GM12878 (cell line): Measurements from ENCODE around the gene POLN. TPM values are rescaled to one million over a fixed set of nuclear protein-coding genes. Genes with fewer than 3 reads are reported as not detected.

Source experiments
- ATAC-seq: fragments of 200-7000 bp; cut with Tn5 transposase; 3 replicates; pipeline ENCODE4 v1.9.1; 2020; ENCODE audit warnings: mild to moderate bottlenecking, moderate library complexity
- BruUV-seq: library from RNA; stranded (reverse); fragments of 400-500 nt; replicated peaks from 2 replicates; lab custom pipeline; 2021; lab: Mats Ljungman, UMichigan
- CTCF ChIA-PET: fragments of 300-600 bp; sonication (Branson Sonifier 250); formaldehyde crosslinking; extraction: SDS; loops from one replicate; lab custom pipeline; 2021; ENCODE audit warnings: inconsistent platforms; lab: Yijun Ruan, JAX
- POLR2A ChIA-PET: fragments of 350-600 bp; formaldehyde crosslinking; extraction: SDS; loops from one replicate; lab custom pipeline; 2021; ENCODE audit warnings: inconsistent platforms; lab: Charles Lee
- RAD21 ChIA-PET: fragments of 300-600 bp; sonication (Branson Sonifier 250); formaldehyde crosslinking; loops from one replicate; lab custom pipeline; 2023; ENCODE audit warnings: antibody characterized with exemption; ENCODE audit not compliant: unreplicated experiment; lab: Charles Lee
- SMC1A ChIA-PET: fragments of 300-600 bp; sonication (Branson Sonifier 250); formaldehyde crosslinking; loops from one replicate; lab custom pipeline; 2023; ENCODE audit not compliant: unreplicated experiment, uncharacterized antibody; lab: Charles Lee
- DNase-seq: peaks from one replicate; pipeline ENCODE4 v3.0.0-alpha.2; 2011; ENCODE audit warnings: low read depth, low spot score
- FAIRE-seq: peaks from 3 replicates; lab custom pipeline; 2011; peaks lifted over from hg19 to GRCh38; lab: Jason Lieb, UNC
- H2AFZ ChIP-seq: 2 replicates; pipeline ENCODE4 v1.6.0; 2011; ENCODE audit warnings: low read depth, low read length, control low read depth; ENCODE audit not compliant: control insufficient read depth
- H3K27ac ChIP-seq: 2 replicates; pipeline ENCODE4 v1.5.1; 2011; ENCODE audit warnings: control low read depth; ENCODE audit not compliant: control insufficient read depth, insufficient read depth
- H3K27me3 ChIP-seq, 2 experiments: replicated peaks in 1 of 2; 2 replicates each; pipeline versions ENCODE4 v1.6.0 to v1.6.1; 2011; ENCODE audit warnings: low read length in 1 of 2; ENCODE audit not compliant: control insufficient read depth in 2 of 2, insufficient read depth in 2 of 2
- H3K36me3 ChIP-seq, 2 experiments: 2 replicates each; pipeline ENCODE4 v1.5.1; 2011; ENCODE audit warnings: low read length in 1 of 2; ENCODE audit not compliant: control insufficient read depth in 2 of 2, insufficient read depth in 2 of 2
- H3K4me1 ChIP-seq: 2 replicates; pipeline ENCODE4 v1.6.1; 2011; ENCODE audit warnings: mild to moderate bottlenecking, low read length, moderate library complexity, mixed read lengths; ENCODE audit not compliant: control insufficient read depth, insufficient read depth
- H3K4me2 ChIP-seq: 2 replicates; pipeline ENCODE4 v1.6.0; 2011; ENCODE audit warnings: control low read depth; ENCODE audit not compliant: control insufficient read depth, insufficient read depth
- H3K4me3 ChIP-seq: fragments of 200-600 bp; sonication (generic); 2 replicates; pipeline ENCODE4 v1.5.1; 2016
- H3K79me2 ChIP-seq: 2 replicates; pipeline ENCODE4 v1.6.0; 2011; ENCODE audit warnings: low read length; ENCODE audit not compliant: control insufficient read depth, insufficient read depth
- H3K9ac ChIP-seq: 2 replicates; pipeline ENCODE4 v1.8.0; 2011; ENCODE audit warnings: low read length, control low read depth, mixed read lengths; ENCODE audit not compliant: control insufficient read depth, insufficient read depth
- H3K9me3 ChIP-seq: replicated peaks from 3 replicates; pipeline ENCODE4 v1.5.1; 2011; ENCODE audit warnings: mild to moderate bottlenecking, low read length; ENCODE audit not compliant: control insufficient read depth, insufficient read depth
- H4K20me1 ChIP-seq: 2 replicates; pipeline ENCODE4 v1.6.0; 2011; ENCODE audit not compliant: control insufficient read depth, insufficient read depth
- HDAC6 ChIP-seq: fragments of 200-600 bp; sonication (generic); IDR thresholded peaks from one replicate; pipeline ENCODE4 v1.8.0; 2017; ENCODE audit warnings: antibody characterized with exemption; ENCODE audit not compliant: unreplicated experiment
- MTA3 ChIP-seq: IDR thresholded peaks from 2 replicates; pipeline ENCODE4 v1.6.1; 2012; ENCODE audit warnings: low read length, inconsistent platforms, borderline replicate concordance
- NRF1 ChIP-seq: conservative IDR thresholded peaks from 2 replicates; pipeline ENCODE4 v1.6.1; 2011; ENCODE audit warnings: mild to moderate bottlenecking, low read depth, low read length, improper control_type of control experiment
- PML ChIP-seq: IDR thresholded peaks from 2 replicates; pipeline ENCODE4 v1.6.1; 2012; ENCODE audit warnings: low read length, inconsistent platforms
- POLR2AphosphoS2 ChIP-seq: IDR thresholded peaks from 2 replicates; pipeline ENCODE4 v1.6.1; 2011; ENCODE audit warnings: low read depth, mild to moderate bottlenecking, low read length, improper control_type of control experiment, moderate library complexity
- RFX5 ChIP-seq: IDR thresholded peaks from 2 replicates; pipeline ENCODE4 v1.6.1; 2011; ENCODE audit warnings: low read depth, low read length, improper control_type of control experiment
- SIX5 ChIP-seq: IDR thresholded peaks from 2 replicates; pipeline ENCODE4 v1.6.1; 2011; ENCODE audit warnings: mild to moderate bottlenecking, low read depth, low read length, moderate library complexity; ENCODE audit not compliant: severe bottlenecking
- SPI1 ChIP-seq: IDR thresholded peaks from 2 replicates; pipeline ENCODE4 v1.6.1; 2011; ENCODE audit warnings: low read depth, mild to moderate bottlenecking, low read length, moderate library complexity, borderline replicate concordance; ENCODE audit not compliant: insufficient read depth
- TAF1 ChIP-seq: IDR thresholded peaks from 2 replicates; pipeline ENCODE4 v1.6.1; 2011; ENCODE audit warnings: mild to moderate bottlenecking, low read depth, low read length, borderline replicate concordance
- TCF7 ChIP-seq: IDR thresholded peaks from 2 replicates; pipeline ENCODE4 v1.6.1; 2014; ENCODE audit warnings: antibody characterized with exemption, borderline replicate concordance
- YBX1 ChIP-seq: fragments of 450-650 bp; IDR thresholded peaks from 2 replicates; pipeline ENCODE4 v1.6.1; 2016; ENCODE audit warnings: antibody characterized with exemption
- ZSCAN29 ChIP-seq: fragments of 450-650 bp; IDR thresholded peaks from 2 replicates; pipeline ENCODE4 v1.6.1; 2017; ENCODE audit warnings: mild to moderate bottlenecking, moderate library complexity
- ZZZ3 ChIP-seq: IDR thresholded peaks from 2 replicates; pipeline ENCODE4 v1.6.1; 2011; ENCODE audit warnings: low read depth; ENCODE audit not compliant: control insufficient read depth, insufficient read length
- WGBS: methylation state at CpG from one replicate; pipeline ENCODE4 v1.1.6; 2016; ENCODE audit warnings: low lambda C conversion rate; ENCODE audit not compliant: insufficient replicate concordance, insufficient coverage; ENCODE audit errors: missing lambda C conversion rate; 5-methylcytosine and 5-hydroxymethylcytosine counted together
- in situ Hi-C: fragments of 300-500 bp; cut with MboI; formaldehyde crosslinking; loops from 9 replicates; pipeline ENCODE4 v1.14.3; 2018; ENCODE audit warnings: mixed read lengths
- intact Hi-C: fragments of 100-400 bp; cut with micrococcal nuclease; formaldehyde crosslinking; loops from one replicate; pipeline ENCODE4 v1.14.2; 2022; ENCODE audit not compliant: unreplicated experiment
- polyA plus RNA-seq, 11 experiments: library from polyadenylated mRNA; depleted of rRNA in 4 of 11; unstranded in 6 of 11; stranded (reverse) in 5 of 11; fragments of >200 nt; fragmentation: Nextera tagmentation in 4 of 11; fragmentation: Illumina TruSeq in 1 of 11; extraction: Ambion mirVana in 4 of 11; extraction: Trizol in 1 of 11; gene quantifications; 1 replicate in 1 of 11; 2 replicates in 10 of 11; pipeline versions ENCODE4 v1.2.1 to v1.2.3, GENCODE V29; 2011 to 2016; ENCODE audit warnings: inconsistent platforms in 2 of 11, missing spikeins in 2 of 11, low read depth in 1 of 11
- total RNA-seq, 4 experiments: library from RNA; depleted of rRNA in 3 of 4; stranded (reverse); fragments of >200 nt in 3 of 4; fragmentation: Illumina TruSeq in 1 of 4; extraction: Trizol in 1 of 4; gene quantifications; 2 replicates each; pipeline versions ENCODE4 v1.2.1 to v1.2.3, GENCODE V29; 2013 to 2021
- TF ChIP-seq, protein P1 (sequence below): fragments of 450-650 bp; IDR thresholded peaks from 2 replicates; pipeline ENCODE4 v1.6.1; 2017; ENCODE audit warnings: low read depth, mild to moderate bottlenecking, moderate library complexity
- TF ChIP-seq, protein P2 (sequence below): fragments of 450-650 bp; formaldehyde crosslinking; IDR thresholded peaks from 2 replicates; pipeline ENCODE4 v1.5.0; 2022; ENCODE audit warnings: mild to moderate bottlenecking, missing genetic modification characterization

The POLN gene
- total and polyA plus RNA-seq, 10 of the 15 experiments (the other 5 are each of a cell fraction or from before 2014, with no cell fraction given) = 0.09 to 2.0 (median 0.95) TPM; not detected in 1

DNA sequence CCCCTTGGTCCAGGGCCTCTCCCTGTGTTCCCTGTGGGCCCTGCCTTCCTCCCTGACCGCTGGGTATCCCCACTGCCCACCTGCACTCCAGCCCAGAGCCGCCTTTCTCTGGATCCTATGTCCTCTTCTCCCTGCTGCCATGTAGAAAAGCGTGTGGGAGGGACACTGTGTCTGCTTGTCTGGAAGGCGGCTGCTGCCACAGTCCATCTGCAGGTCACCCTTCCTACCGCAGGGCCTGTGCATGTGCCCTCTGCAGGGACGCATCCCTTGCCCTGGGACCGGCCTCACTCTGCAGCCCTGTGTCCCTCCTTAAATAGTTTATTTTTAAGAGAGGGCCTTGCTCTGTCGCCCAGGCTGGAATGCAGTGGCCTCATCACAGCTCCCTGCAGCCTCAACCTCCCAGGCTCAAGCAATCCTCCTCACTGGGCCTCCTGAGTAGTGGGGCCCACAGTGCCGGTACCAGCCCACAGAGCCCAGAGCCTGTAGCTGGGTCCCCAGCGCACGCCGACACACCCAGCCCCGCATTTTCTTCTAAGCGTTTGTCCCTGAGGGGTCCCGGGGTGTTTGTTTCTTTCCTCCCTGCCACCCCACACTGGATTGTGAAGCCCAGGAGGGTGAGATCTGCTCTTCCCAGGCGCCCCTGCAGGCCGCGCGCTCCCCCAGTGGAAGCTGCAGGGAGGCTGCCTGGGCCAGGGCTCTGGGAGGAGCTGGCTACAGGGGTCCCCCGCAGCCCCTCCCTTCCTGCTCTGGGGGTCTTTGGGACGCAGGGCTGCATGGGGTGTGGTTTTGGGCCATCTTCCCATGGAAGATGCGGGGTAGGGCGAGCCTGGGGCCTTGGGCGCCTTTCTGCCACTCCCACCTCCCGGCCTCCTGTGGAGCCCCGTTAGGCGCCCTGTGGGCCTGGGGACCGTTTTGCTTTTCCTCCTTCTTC, 195.6 kb downstream of the POLN start (continued):
- TF ChIP-seq YBX1 (no peak), TAF1 (no peak), NRF1 (no peak)

DNA sequence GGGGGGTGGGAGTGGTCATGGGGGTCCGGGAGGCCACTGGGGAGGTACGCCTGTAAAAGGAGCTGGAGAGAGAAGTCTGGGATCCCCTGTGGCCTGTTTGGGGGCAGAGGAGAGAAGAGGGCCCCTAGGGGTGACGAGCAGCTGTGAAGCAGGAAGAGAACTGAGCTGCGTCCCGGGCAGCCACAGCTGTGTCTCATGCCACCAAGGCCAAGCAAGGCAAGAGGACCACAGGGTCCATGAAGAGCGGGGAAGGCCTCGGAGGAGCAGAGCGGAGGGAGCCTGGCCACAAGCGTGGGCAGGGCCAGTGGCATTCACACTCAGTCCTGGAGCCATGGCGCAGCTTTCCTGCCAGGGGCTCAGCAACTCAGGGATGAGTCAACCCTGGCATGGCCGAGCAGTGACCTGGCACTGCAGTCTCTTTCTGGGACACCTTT, 196.4 kb downstream of the POLN start:
- H3K27ac ChIP-seq = no peak overlapping the region
- ChIA-PET CTCF (no interaction called here), POLR2A (no interaction called here), RAD21 (no interaction called here), SMC1A (no interaction called here)
- TF ChIP-seq TCF7 = no peak
- no peak for TF ChIP-seq PML
- TF ChIP-seq, protein P1, sequence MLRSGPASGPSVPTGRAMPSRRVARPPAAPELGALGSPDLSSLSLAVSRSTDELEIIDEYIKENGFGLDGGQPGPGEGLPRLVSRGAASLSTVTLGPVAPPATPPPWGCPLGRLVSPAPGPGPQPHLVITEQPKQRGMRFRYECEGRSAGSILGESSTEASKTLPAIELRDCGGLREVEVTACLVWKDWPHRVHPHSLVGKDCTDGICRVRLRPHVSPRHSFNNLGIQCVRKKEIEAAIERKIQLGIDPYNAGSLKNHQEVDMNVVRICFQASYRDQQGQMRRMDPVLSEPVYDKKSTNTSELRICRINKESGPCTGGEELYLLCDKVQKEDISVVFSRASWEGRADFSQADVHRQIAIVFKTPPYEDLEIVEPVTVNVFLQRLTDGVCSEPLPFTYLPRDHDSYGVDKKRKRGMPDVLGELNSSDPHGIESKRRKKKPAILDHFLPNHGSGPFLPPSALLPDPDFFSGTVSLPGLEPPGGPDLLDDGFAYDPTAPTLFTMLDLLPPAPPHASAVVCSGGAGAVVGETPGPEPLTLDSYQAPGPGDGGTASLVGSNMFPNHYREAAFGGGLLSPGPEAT = no peak
- no peak for TF ChIP-seq SPI1
- no peak for TF ChIP-seq ZSCAN29
- no peak for TF ChIP-seq MTA3
- TF ChIP-seq SIX5 = no peak
- TF ChIP-seq, protein P2, sequence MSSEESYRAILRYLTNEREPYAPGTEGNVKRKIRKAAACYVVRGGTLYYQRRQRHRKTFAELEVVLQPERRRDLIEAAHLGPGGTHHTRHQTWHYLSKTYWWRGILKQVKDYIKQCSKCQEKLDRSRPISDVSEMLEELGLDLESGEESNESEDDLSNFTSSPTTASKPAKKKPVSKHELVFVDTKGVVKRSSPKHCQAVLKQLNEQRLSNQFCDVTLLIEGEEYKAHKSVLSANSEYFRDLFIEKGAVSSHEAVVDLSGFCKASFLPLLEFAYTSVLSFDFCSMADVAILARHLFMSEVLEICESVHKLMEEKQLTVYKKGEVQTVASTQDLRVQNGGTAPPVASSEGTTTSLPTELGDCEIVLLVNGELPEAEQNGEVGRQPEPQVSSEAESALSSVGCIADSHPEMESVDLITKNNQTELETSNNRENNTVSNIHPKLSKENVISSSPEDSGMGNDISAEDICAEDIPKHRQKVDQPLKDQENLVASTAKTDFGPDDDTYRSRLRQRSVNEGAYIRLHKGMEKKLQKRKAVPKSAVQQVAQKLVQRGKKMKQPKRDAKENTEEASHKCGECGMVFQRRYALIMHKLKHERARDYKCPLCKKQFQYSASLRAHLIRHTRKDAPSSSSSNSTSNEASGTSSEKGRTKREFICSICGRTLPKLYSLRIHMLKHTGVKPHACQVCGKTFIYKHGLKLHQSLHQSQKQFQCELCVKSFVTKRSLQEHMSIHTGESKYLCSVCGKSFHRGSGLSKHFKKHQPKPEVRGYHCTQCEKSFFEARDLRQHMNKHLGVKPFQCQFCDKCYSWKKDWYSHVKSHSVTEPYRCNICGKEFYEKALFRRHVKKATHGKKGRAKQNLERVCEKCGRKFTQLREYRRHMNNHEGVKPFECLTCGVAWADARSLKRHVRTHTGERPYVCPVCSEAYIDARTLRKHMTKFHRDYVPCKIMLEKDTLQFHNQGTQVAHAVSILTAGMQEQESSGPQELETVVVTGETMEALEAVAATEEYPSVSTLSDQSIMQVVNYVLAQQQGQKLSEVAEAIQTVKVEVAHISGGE (CRISPR knock-in tag) = no peak
- no peak for TF ChIP-seq POLR2AphosphoS2
- no peak for TF ChIP-seq ZZZ3
- no peak for TF ChIP-seq HDAC6
- no peak for TF ChIP-seq RFX5
- no peak overlapping the region for H3K9ac ChIP-seq
- H3K27me3 ChIP-seq = peaks cover 2 to 4% of the 10 kb centered on the region in 2 experiments; a peak in 2 of 4 replicates
- no peaks in the 10 kb centered on the region for H3K79me2 ChIP-seq
- FAIRE-seq = no peak
- no peak for ATAC-seq
- BruUV-seq = no TSS peak
- H3K36me3 ChIP-seq = no peaks in the 10 kb centered on the region
- no peaks in the 10 kb centered on the region for H3K9me3 ChIP-seq
- no peak overlapping the region for H2AFZ ChIP-seq
- H3K4me3 ChIP-seq = no peak overlapping the region
- intact Hi-C loops = no loop called here
- 30% methylated on average over 11 of the region's 11 CpGs for WGBS
- no peaks in the 10 kb centered on the region for H4K20me1 ChIP-seq
- H3K4me1 ChIP-seq = peaks cover 8% of the 10 kb centered on the region; the same call in 1 of the 2 replicates
- no peak for DNase-seq
- H3K4me2 ChIP-seq = no peak overlapping the region
- in situ Hi-C loops = no loop called here
